Mesendoderm (in vitro differentiated cells): ENCODE measurements around the gene TBX1.

Source experiments
- DNase-seq: peaks from one replicate; pipeline ENCODE4 v3.0.0; 2013
- H2AK5ac ChIP-seq: 2 replicates; pipeline ENCODE4 v1.6.1; 2013; ENCODE audit warnings: low read length, inconsistent platforms
- H2BK120ac ChIP-seq: 2 replicates; pipeline ENCODE4 v1.6.1; 2013; ENCODE audit warnings: low read depth, mild to moderate bottlenecking, low read length, moderate library complexity, mixed read lengths
- H2BK15ac ChIP-seq: replicated peaks from 2 replicates; pipeline ENCODE4 v1.6.1; 2013; ENCODE audit warnings: low read depth, mild to moderate bottlenecking, moderate library complexity
- H2BK5ac ChIP-seq: 2 replicates; pipeline ENCODE4 v1.6.1; 2013; ENCODE audit warnings: low read length, inconsistent platforms
- H3K18ac ChIP-seq: 2 replicates; pipeline ENCODE4 v1.6.1; 2013; ENCODE audit warnings: mild to moderate bottlenecking, low read length, mixed read lengths
- H3K23ac ChIP-seq: one replicate; pipeline ENCODE4 v1.6.1; 2013; ENCODE audit warnings: low read length
- H3K27ac ChIP-seq: 2 replicates; pipeline ENCODE4 v1.5.1; 2013; ENCODE audit warnings: low read depth, mild to moderate bottlenecking, inconsistent platforms, low read length, moderate library complexity
- H3K27me3 ChIP-seq: 2 replicates; pipeline ENCODE4 v1.6.1; 2013; ENCODE audit warnings: low read length, control low read depth, mild to moderate bottlenecking, inconsistent platforms; ENCODE audit not compliant: insufficient read depth, poor library complexity
- H3K36me3 ChIP-seq: 2 replicates; pipeline ENCODE4 v1.6.1; 2013; ENCODE audit warnings: low read length, inconsistent platforms; ENCODE audit not compliant: control insufficient read depth, insufficient read depth
- H3K4ac ChIP-seq: one replicate; pipeline ENCODE4 v1.6.1; 2013; ENCODE audit warnings: low read depth, mild to moderate bottlenecking, low read length, moderate library complexity
- H3K4me1 ChIP-seq: 2 replicates; pipeline ENCODE4 v1.6.1; 2013; ENCODE audit warnings: low read depth, low read length, inconsistent platforms; ENCODE audit not compliant: control insufficient read depth
- H3K4me2 ChIP-seq: 2 replicates; pipeline ENCODE4 v1.6.1; 2013; ENCODE audit warnings: low read length
- H3K4me3 ChIP-seq: 2 replicates; pipeline ENCODE4 v1.5.1; 2013; ENCODE audit warnings: mild to moderate bottlenecking, low read length
- H3K56ac ChIP-seq: one replicate; pipeline ENCODE4 v1.6.1; 2013; ENCODE audit warnings: low read length
- H3K79me1 ChIP-seq: 2 replicates; pipeline ENCODE4 v1.6.1; 2013; ENCODE audit warnings: low read length, inconsistent platforms
- H3K79me2 ChIP-seq: 2 replicates; pipeline ENCODE4 v1.6.1; 2013; ENCODE audit warnings: mild to moderate bottlenecking, low read length; ENCODE audit not compliant: control insufficient read depth, insufficient read depth
- H3K9ac ChIP-seq: 2 replicates; pipeline ENCODE4 v1.6.1; 2013; ENCODE audit warnings: low read length, inconsistent platforms
- H4K5ac ChIP-seq: one replicate; pipeline ENCODE4 v1.6.1; 2013; ENCODE audit warnings: low read length
- H4K8ac ChIP-seq: one replicate; pipeline ENCODE4 v1.6.1; 2013; ENCODE audit warnings: low read depth, mild to moderate bottlenecking, control low read depth, low read length, moderate library complexity
- WGBS: extraction: QIAGEN DNeasy Blood & Tissue Kit; methylation state at CpG from one replicate; pipeline ENCODE4 v1.1.7; 2013; ENCODE audit warnings: low lambda C conversion rate, missing lambda C conversion rate; ENCODE audit not compliant: insufficient coverage; ENCODE audit errors: extremely low coverage; 5-methylcytosine and 5-hydroxymethylcytosine counted together

The TBX1 gene

GRCh38 chr22:19764299-19764593 lies 3.7 kb downstream of the TBX1 start:
- Histone ChIP-seq H3K27ac (no peak overlapping the region), H2BK5ac (no peak overlapping the region), H3K36me3 (no peaks in the 10 kb centered on the region), H3K4me3 (no peak overlapping the region), H2BK120ac (no peak overlapping the region), H4K8ac (no peak overlapping the region), H4K5ac (no peak overlapping the region), H3K27me3 (peaks cover 82% of the 10 kb centered on the region), H3K23ac (peak overlapping the region; percentile 30), H2AK5ac (no peak overlapping the region), H3K79me2 (no peaks in the 10 kb centered on the region), H3K4me1 (peaks cover 3% of the 10 kb centered on the region), H3K79me1 (no peaks in the 10 kb centered on the region), H2BK15ac (no peak overlapping the region), H3K4ac (no peak overlapping the region), H3K56ac (no peak overlapping the region), H3K4me2 (no peak overlapping the region), H3K18ac (no peak overlapping the region), H3K9ac (no peak overlapping the region)
- WGBS: no CpG with 5 or more reads among the region's 17 CpGs
- no peak for DNase-seq

- no peak overlapping the region for H3K9ac ChIP-seq
- H3K27me3 ChIP-seq: peaks cover 78% of the 10 kb centered on the region
- peak overlapping the region; percentile 66 for H3K23ac ChIP-seq
- no peak overlapping the region for H2BK120ac ChIP-seq
- no peak overlapping the region for H3K4me3 ChIP-seq
- peaks cover 3% of the 10 kb centered on the region for H3K4me1 ChIP-seq
- no peak overlapping the region for H3K4me2 ChIP-seq
- no peaks in the 10 kb centered on the region for H3K79me2 ChIP-seq
- no peak overlapping the region for H3K18ac ChIP-seq
- no CpG with 5 or more reads among the region's 25 CpGs for WGBS
- H4K8ac ChIP-seq: no peak overlapping the region
- no peak overlapping the region for H2BK5ac ChIP-seq
- H3K79me1 ChIP-seq: no peaks in the 10 kb centered on the region
- no peak overlapping the region for H3K4ac ChIP-seq
- no peak overlapping the region for H2BK15ac ChIP-seq
- H3K56ac ChIP-seq: peak overlapping the region; percentile 42
- no peaks in the 10 kb centered on the region for H3K36me3 ChIP-seq
- no peak for DNase-seq
- no peak overlapping the region for H2AK5ac ChIP-seq
- H3K27ac ChIP-seq: no peak overlapping the region
- no peak overlapping the region for H4K5ac ChIP-seq
Measured at GRCh38 chr22:19764636-19765476, 4.3 kb downstream of the TBX1 start.

GRCh38 chr22:19765477-19766239 lies 5.1 kb downstream of the TBX1 start:
- H2AK5ac ChIP-seq: no peak overlapping the region
- H4K5ac ChIP-seq: no peak overlapping the region
- H3K4ac ChIP-seq: no peak overlapping the region
- H3K18ac ChIP-seq: no peak overlapping the region
- no peaks in the 10 kb centered on the region for H3K79me2 ChIP-seq
- no peak overlapping the region for H2BK5ac ChIP-seq
- WGBS: no CpG with 5 or more reads among the region's 83 CpGs
- H3K79me1 ChIP-seq: no peaks in the 10 kb centered on the region
- no peak overlapping the region for H4K8ac ChIP-seq
- no peak overlapping the region for H2BK120ac ChIP-seq
- DNase-seq: peak; percentile 48
- H3K27ac ChIP-seq: no peak overlapping the region
- no peak overlapping the region for H3K23ac ChIP-seq
- H3K4me2 ChIP-seq: peak overlapping the region; percentile 40
- no peak overlapping the region for H3K9ac ChIP-seq
- no peaks in the 10 kb centered on the region for H3K36me3 ChIP-seq
- peaks cover 3% of the 10 kb centered on the region for H3K4me1 ChIP-seq
- no peak overlapping the region for H3K56ac ChIP-seq
- H3K27me3 ChIP-seq: peaks cover 75% of the 10 kb centered on the region
- no peak overlapping the region for H2BK15ac ChIP-seq
- no peak overlapping the region for H3K4me3 ChIP-seq

GRCh38 chr22:19766240-19766510 lies 5.6 kb downstream of the TBX1 start:
- Histone ChIP-seq H3K27ac (no peak overlapping the region), H3K9ac (no peak overlapping the region), H3K36me3 (no peaks in the 10 kb centered on the region), H3K79me1 (no peaks in the 10 kb centered on the region), H2AK5ac (no peak overlapping the region), H2BK15ac (no peak overlapping the region), H3K23ac (no peak overlapping the region), H4K8ac (no peak overlapping the region), H3K4ac (no peak overlapping the region), H3K4me3 (no peak overlapping the region), H3K18ac (no peak overlapping the region), H3K4me1 (peaks cover 3% of the 10 kb centered on the region), H4K5ac (no peak overlapping the region), H2BK5ac (no peak overlapping the region), H3K56ac (no peak overlapping the region), H3K4me2 (no peak overlapping the region), H2BK120ac (no peak overlapping the region), H3K27me3 (peaks cover 73% of the 10 kb centered on the region), H3K79me2 (no peaks in the 10 kb centered on the region)
- DNase-seq: no peak
- no CpG with 5 or more reads among the region's 36 CpGs for WGBS

- Histone ChIP-seq H2BK15ac (no peak overlapping the region), H4K8ac (no peak overlapping the region), H3K27ac (no peak overlapping the region), H2BK5ac (no peak overlapping the region), H3K36me3 (no peaks in the 10 kb centered on the region), H3K4ac (no peak overlapping the region), H2BK120ac (no peak overlapping the region), H3K4me2 (no peak overlapping the region), H3K23ac (no peak overlapping the region), H3K27me3 (peaks cover 67% of the 10 kb centered on the region), H3K4me1 (peaks cover 3% of the 10 kb centered on the region), H3K18ac (no peak overlapping the region), H2AK5ac (no peak overlapping the region), H3K9ac (no peak overlapping the region), H4K5ac (no peak overlapping the region), H3K79me2 (no peaks in the 10 kb centered on the region), H3K4me3 (no peak overlapping the region), H3K56ac (peak overlapping the region; percentile 34), H3K79me1 (no peaks in the 10 kb centered on the region)
- peak; percentile 71 for DNase-seq
- WGBS: no CpG with 5 or more reads among the region's 103 CpGs
Measured at GRCh38 chr22:19766511-19767426, 6.2 kb downstream of the TBX1 start.
